Measurements from ENCODE around the gene IQCM. TPM values are rescaled to one million over a fixed set of nuclear protein-coding genes. Genes with fewer than 3 reads are reported as not detected.

The IQCM gene
- total RNA-seq, 1 donor from 2014 or later: not detected

GRCh38 chr4:149589826-149590225, 225.8 kb downstream of the IQCM start:
- no peak for DNase-seq (ENCODE audit: low spot score, unreplicated experiment)
- Mint-ChIP-seq H3K27me3 (no peaks in the 10 kb centered on the region), H3K27ac (no peak overlapping the region), H3K4me3 (ENCODE audit: low read depth) (no peak overlapping the region), H3K36me3 (ENCODE audit: insufficient read depth) (no peaks in the 10 kb centered on the region), H3K9me3 (ENCODE audit: low read depth) (peaks cover 6% of the 10 kb centered on the region), H3K4me1 (ENCODE audit: low read depth) (peaks cover 1% of the 10 kb centered on the region)
- no peak for TF ChIP-seq CTCF (IDR thresholded peaks at IDR 0.05; ENCODE audit: unreplicated experiment)

GRCh38 chr4:149584722-149585121, 230.9 kb downstream of the IQCM start:
- TF ChIP-seq CTCF (IDR thresholded peaks at IDR 0.05; ENCODE audit: unreplicated experiment): no peak
- Mint-ChIP-seq H3K27ac (no peak overlapping the region), H3K27me3 (no peaks in the 10 kb centered on the region), H3K9me3 (ENCODE audit: low read depth) (no peaks in the 10 kb centered on the region), H3K4me1 (ENCODE audit: low read depth) (peaks cover 1% of the 10 kb centered on the region), H3K4me3 (ENCODE audit: low read depth) (no peak overlapping the region), H3K36me3 (ENCODE audit: insufficient read depth) (no peaks in the 10 kb centered on the region)
- DNase-seq (ENCODE audit: low spot score, unreplicated experiment): no peak

- no peaks in the 10 kb centered on the region for H3K9me3 Mint-ChIP-seq (ENCODE audit: low read depth)
Observed at GRCh38 chr4:149574971-149575370, 240.7 kb downstream of the IQCM start.

GRCh38 chr4:149572716-149573115, 242.9 kb downstream of the IQCM start:
- no peaks in the 10 kb centered on the region for H3K36me3 Mint-ChIP-seq (ENCODE audit: insufficient read depth)
- no peak for TF ChIP-seq CTCF (IDR thresholded peaks at IDR 0.05; ENCODE audit: unreplicated experiment)

More at GRCh38 chr4:149574971-149575370, 240.7 kb downstream of the IQCM start:
- no peak for DNase-seq (ENCODE audit: low spot score, unreplicated experiment)
- peaks cover 4% of the 10 kb centered on the region for H3K4me1 Mint-ChIP-seq (ENCODE audit: low read depth)
- H3K4me3 Mint-ChIP-seq (ENCODE audit: low read depth): no peak overlapping the region
- no peak for TF ChIP-seq CTCF (IDR thresholded peaks at IDR 0.05; ENCODE audit: unreplicated experiment)
- H3K27ac Mint-ChIP-seq: no peak overlapping the region
- H3K27me3 Mint-ChIP-seq: no peaks in the 10 kb centered on the region
- H3K36me3 Mint-ChIP-seq (ENCODE audit: insufficient read depth): no peaks in the 10 kb centered on the region

GRCh38 chr4:149555799-149556198, 259.8 kb downstream of the IQCM start:
- peaks cover 3% of the 10 kb centered on the region for H3K9me3 Mint-ChIP-seq (ENCODE audit: low read depth)
- no peak for DNase-seq (ENCODE audit: low spot score, unreplicated experiment)
- H3K4me1 Mint-ChIP-seq (ENCODE audit: low read depth): no peaks in the 10 kb centered on the region
- H3K27me3 Mint-ChIP-seq: no peaks in the 10 kb centered on the region
- TF ChIP-seq CTCF (IDR thresholded peaks at IDR 0.05; ENCODE audit: unreplicated experiment): no peak
- H3K4me3 Mint-ChIP-seq (ENCODE audit: low read depth): no peak overlapping the region
- no peaks in the 10 kb centered on the region for H3K36me3 Mint-ChIP-seq (ENCODE audit: insufficient read depth)
- no peak overlapping the region for H3K27ac Mint-ChIP-seq

More at GRCh38 chr4:149572716-149573115, 242.9 kb downstream of the IQCM start:
- no peaks in the 10 kb centered on the region for H3K27me3 Mint-ChIP-seq
- no peak overlapping the region for H3K27ac Mint-ChIP-seq
- peaks cover 4% of the 10 kb centered on the region for H3K4me1 Mint-ChIP-seq (ENCODE audit: low read depth)
- no peaks in the 10 kb centered on the region for H3K9me3 Mint-ChIP-seq (ENCODE audit: low read depth)
- DNase-seq (ENCODE audit: low spot score, unreplicated experiment): no peak
- H3K4me3 Mint-ChIP-seq (ENCODE audit: low read depth): no peak overlapping the region
